H9 (cell line): Measurements from ENCODE around the gene CDH23. TPM values are rescaled to one million over a fixed set of nuclear protein-coding genes. Genes with fewer than 3 reads are reported as not detected.

ENCODE experiments used
- DNase-seq: peaks from one replicate; pipeline ENCODE4 v3.0.0-alpha.2; 2017
- H2AFZ ChIP-seq: one replicate; pipeline ENCODE4 v1.6.1; 2013; ENCODE audit warnings: mild to moderate bottlenecking, low read length, control low read depth, moderate library complexity
- H2AK5ac ChIP-seq: 2 replicates; pipeline ENCODE4 v1.6.1; 2013; ENCODE audit warnings: low read length, control low read depth, mixed read lengths; ENCODE audit not compliant: insufficient read length
- H2BK120ac ChIP-seq: one replicate; pipeline ENCODE4 v1.6.1; 2013; ENCODE audit warnings: low read depth, mild to moderate bottlenecking, low read length, control low read depth, inconsistent platforms; ENCODE audit not compliant: poor library complexity, severe bottlenecking
- H2BK12ac ChIP-seq: 2 replicates; pipeline ENCODE4 v1.6.1; 2013; ENCODE audit warnings: low read length, control low read depth, mixed read lengths, low read depth; ENCODE audit not compliant: insufficient read length
- H2BK15ac ChIP-seq: 2 replicates; pipeline ENCODE4 v1.6.1; 2013; ENCODE audit warnings: low read depth, low read length, control low read depth
- H2BK20ac ChIP-seq: one replicate; pipeline ENCODE4 v1.6.1; 2013; ENCODE audit warnings: low read depth, mild to moderate bottlenecking, low read length, control low read depth, inconsistent platforms; ENCODE audit not compliant: poor library complexity, severe bottlenecking
- H2BK5ac ChIP-seq: 2 replicates; pipeline ENCODE4 v1.6.1; 2013; ENCODE audit warnings: low read length, control low read depth, mixed read lengths; ENCODE audit not compliant: insufficient read length
- H3K14ac ChIP-seq: 2 replicates; pipeline ENCODE4 v1.6.1; 2013; ENCODE audit warnings: low read length, control low read depth; ENCODE audit not compliant: insufficient read depth
- H3K18ac ChIP-seq: 2 replicates; pipeline ENCODE4 v1.6.1; 2013; ENCODE audit warnings: low read depth, mild to moderate bottlenecking, mixed read lengths, low read length, control low read depth; ENCODE audit not compliant: insufficient read length
- H3K23ac ChIP-seq: 2 replicates; pipeline ENCODE4 v1.6.1; 2013; ENCODE audit warnings: low read length, control low read depth, mixed read lengths, low read depth; ENCODE audit not compliant: insufficient read length
- H3K23me2 ChIP-seq: 2 replicates; pipeline ENCODE4 v1.6.1; 2013; ENCODE audit warnings: low read depth, mild to moderate bottlenecking, mixed read lengths, low read length, control low read depth; ENCODE audit not compliant: insufficient read length, poor library complexity, severe bottlenecking
- H3K27ac ChIP-seq: 2 replicates; pipeline ENCODE4 v1.5.1; 2013; ENCODE audit warnings: low read length, control low read depth, mixed read lengths, low read depth; ENCODE audit not compliant: insufficient read length
- H3K27me3 ChIP-seq: 2 replicates; pipeline ENCODE4 v1.6.1; 2013; ENCODE audit warnings: low read length, control low read depth, inconsistent platforms; ENCODE audit not compliant: insufficient read depth
- H3K4ac ChIP-seq: 2 replicates; pipeline ENCODE4 v1.6.1; 2013; ENCODE audit warnings: low read depth, mild to moderate bottlenecking, control low read depth, inconsistent platforms, low read length, moderate library complexity
- H3K4me1 ChIP-seq: 2 replicates; pipeline ENCODE4 v1.6.1; 2013; ENCODE audit warnings: low read length, control low read depth, inconsistent platforms; ENCODE audit not compliant: insufficient read depth
- H3K4me2 ChIP-seq: 2 replicates; pipeline ENCODE4 v1.6.1; 2013; ENCODE audit warnings: low read length, control low read depth, mixed read lengths; ENCODE audit not compliant: insufficient read length, insufficient read depth
- H3K56ac ChIP-seq: 2 replicates; pipeline ENCODE4 v1.6.1; 2013; ENCODE audit warnings: low read depth, mild to moderate bottlenecking, mixed read lengths, low read length, control low read depth; ENCODE audit not compliant: insufficient read length
- H3K79me1 ChIP-seq: 2 replicates; pipeline ENCODE4 v1.6.1; 2013; ENCODE audit warnings: low read depth, mild to moderate bottlenecking, moderate library complexity, low read length, control low read depth, inconsistent platforms; ENCODE audit not compliant: insufficient read depth, poor library complexity, severe bottlenecking
- H3K79me2 ChIP-seq: 2 replicates; pipeline ENCODE4 v1.6.1; 2013; ENCODE audit warnings: low read length, control low read depth, inconsistent platforms; ENCODE audit not compliant: insufficient read depth
- H3K9ac ChIP-seq: 2 replicates; pipeline ENCODE4 v1.6.1; 2013; ENCODE audit warnings: low read length, control low read depth, mixed read lengths; ENCODE audit not compliant: insufficient read length; ENCODE audit errors: extremely low read depth
- H3K9me3 ChIP-seq: one replicate; pipeline ENCODE4 v1.6.1; 2013; ENCODE audit warnings: low read depth, low read length, inconsistent platforms; ENCODE audit not compliant: control insufficient read depth
- H3T11ph ChIP-seq: one replicate; pipeline ENCODE4 v1.6.1; 2013; ENCODE audit warnings: mild to moderate bottlenecking, low read length, control low read depth, inconsistent platforms
- H4K20me1 ChIP-seq: one replicate; pipeline ENCODE4 v1.6.1; 2013; ENCODE audit not compliant: control insufficient read depth, insufficient read length, insufficient read depth
- H4K5ac ChIP-seq: 2 replicates; pipeline ENCODE4 v1.6.1; 2013; ENCODE audit warnings: low read depth, mild to moderate bottlenecking, mixed read lengths, low read length, control low read depth; ENCODE audit not compliant: insufficient read length
- H4K8ac ChIP-seq: replicated peaks from 2 replicates; pipeline ENCODE4 v1.6.1; 2013; ENCODE audit warnings: low read length, control low read depth, mixed read lengths, low read depth; ENCODE audit not compliant: insufficient read length
- H4K91ac ChIP-seq: 2 replicates; pipeline ENCODE4 v1.6.1; 2013; ENCODE audit warnings: low read depth, mild to moderate bottlenecking, moderate library complexity, mixed read lengths, low read length, control low read depth; ENCODE audit not compliant: insufficient read length
- H3K27ac Mint-ChIP-seq, 3 experiments: 2 replicates in 2 of 3; 3 replicates in 1 of 3; pipeline ENCODE4 v1.8.0; 2020 to 2021; ENCODE audit warnings: mixed read lengths in 3 of 3, mild to moderate bottlenecking in 1 of 3, moderate library complexity in 1 of 3
- H3K27me3 Mint-ChIP-seq: 2 replicates; pipeline ENCODE4 v1.8.0; 2021; ENCODE audit warnings: low read depth, mild to moderate bottlenecking, moderate library complexity, mixed read lengths
- H3K36me3 Mint-ChIP-seq, 3 experiments: 2 replicates in 2 of 3; 3 replicates in 1 of 3; pipeline ENCODE4 v1.8.0; 2020 to 2021; ENCODE audit warnings: low read depth in 3 of 3, mixed read lengths in 3 of 3; ENCODE audit not compliant: insufficient read depth in 1 of 3
- H3K4me1 Mint-ChIP-seq, 2 experiments: 2 replicates each; pipeline ENCODE4 v1.8.0; 2020; ENCODE audit warnings: mixed read lengths in 2 of 2
- H3K4me3 Mint-ChIP-seq, 2 experiments: 2 replicates in 1 of 2; 3 replicates in 1 of 2; pipeline ENCODE4 v1.8.0; 2020 to 2021; ENCODE audit warnings: mild to moderate bottlenecking in 2 of 2, mixed read lengths in 2 of 2, moderate library complexity in 1 of 2
- H3K9me3 Mint-ChIP-seq, 2 experiments: 2 replicates in 1 of 2; 3 replicates in 1 of 2; pipeline ENCODE4 v1.8.0; 2020; ENCODE audit warnings: mild to moderate bottlenecking in 2 of 2, mixed read lengths in 2 of 2, moderate library complexity in 1 of 2
- CTCF ChIP-seq: fragments of 200-600 bp; sonication (generic); conservative IDR thresholded peaks from 3 replicates; pipeline ENCODE4 v1.8.0; 2021; ENCODE audit warnings: antibody characterized with exemption, mild to moderate bottlenecking
- WGBS: extraction: QIAGEN DNeasy Blood & Tissue Kit; methylation state at CpG from one replicate; pipeline ENCODE4 v1.1.7; 2013; ENCODE audit warnings: missing lambda C conversion rate, low lambda C conversion rate, mixed read lengths; ENCODE audit not compliant: insufficient read length; ENCODE audit errors: extremely low coverage; 5-methylcytosine and 5-hydroxymethylcytosine counted together
- total RNA-seq: library from RNA; stranded (reverse); gene quantifications from 2 replicates; pipeline ENCODE4 v1.2.1, GENCODE V29; 2021

The CDH23 gene
- total RNA-seq, 1 experiment from 2014 or later = 2.1 TPM

DNA sequence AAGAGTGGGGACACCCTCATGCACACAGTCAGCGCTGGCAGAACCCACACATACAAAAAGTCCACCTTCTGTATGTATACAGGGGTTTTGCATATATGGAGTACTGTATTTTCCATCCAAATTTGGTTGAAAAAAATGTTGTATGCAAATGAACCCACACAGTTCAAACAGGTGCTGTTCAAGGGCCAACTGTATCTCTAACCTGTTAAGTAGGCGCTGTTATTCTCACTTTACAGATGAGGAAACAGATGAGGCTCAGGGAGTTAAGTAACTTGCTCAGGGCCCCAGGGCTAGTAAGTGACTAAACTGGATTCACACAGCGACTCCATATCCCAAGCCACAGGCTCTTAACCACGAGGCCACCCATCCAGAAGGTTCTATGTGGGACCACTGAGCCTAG, 252.9 kb downstream of the CDH23 start:
- H3T11ph ChIP-seq = no peak overlapping the region
- H3K4me2 ChIP-seq = no peak overlapping the region
- H2BK120ac ChIP-seq = no peak overlapping the region
- no peaks in the 10 kb centered on the region for H3K79me1 ChIP-seq
- Mint-ChIP-seq H3K9me3 (no peaks in the 10 kb centered on the region; a peak in 1 of 5 replicates), H3K4me3 (no peak overlapping the region), H3K27ac (no peak overlapping the region), H3K36me3 (peaks cover 0 to 2% (median 0%) of the 10 kb centered on the region in 3 experiments; a peak in 1 of 7 replicates), H3K4me1 (peaks cover 23 to 25% of the 10 kb centered on the region in 2 experiments), H3K27me3 (peaks cover 40% of the 10 kb centered on the region)
- no peak overlapping the region for H3K23ac ChIP-seq
- no peak overlapping the region for H3K4ac ChIP-seq
- no peak overlapping the region for H2AFZ ChIP-seq
- no peaks in the 10 kb centered on the region for H3K79me2 ChIP-seq
- no peak for DNase-seq
- H4K8ac ChIP-seq = no peak overlapping the region
- H4K5ac ChIP-seq = no peak overlapping the region
- H3K9me3 ChIP-seq = no peaks in the 10 kb centered on the region
- no peak overlapping the region for H3K56ac ChIP-seq
- H2BK15ac ChIP-seq = no peak overlapping the region
- H2BK20ac ChIP-seq = no peak overlapping the region
- H3K18ac ChIP-seq = no peak overlapping the region
- no peak overlapping the region for H2BK12ac ChIP-seq
- no peak overlapping the region for H2AK5ac ChIP-seq
- H4K91ac ChIP-seq = no peak overlapping the region
- H3K27ac ChIP-seq = no peak overlapping the region
- peaks cover 2% of the 10 kb centered on the region; the same call in 1 of the 2 replicates for H3K4me1 ChIP-seq
- no peak for TF ChIP-seq CTCF
- no peaks in the 10 kb centered on the region for H3K23me2 ChIP-seq
- WGBS = no CpG with 5 or more reads among the region's 4 CpGs
- no peak overlapping the region for H3K14ac ChIP-seq
- no peaks in the 10 kb centered on the region for H4K20me1 ChIP-seq
- H3K27me3 ChIP-seq = no peaks in the 10 kb centered on the region; the same call in 1 of the 2 replicates
- H2BK5ac ChIP-seq = no peak overlapping the region
- H3K9ac ChIP-seq = no peak overlapping the region
